AG20443 (cell line): Measurements from ENCODE around the gene HOXB6.
A peak's percentile ranks its signal among the peaks of the same experiment; 100 is the strongest.

Experiments
- DNase-seq: peaks from one replicate; pipeline ENCODE4 v3.0.0; 2012; ENCODE audit warnings: low spot score, mixed read lengths

The HOXB6 gene

GRCh38 chr17:48621410-48622392, 16.9 kb upstream of the HOXB6 start:
- no peak for DNase-seq

GRCh38 chr17:48620461-48621139, 15.8 kb upstream of the HOXB6 start:
- DNase-seq = no peak

GRCh38 chr17:48619826-48620449, 15.2 kb upstream of the HOXB6 start:
- DNase-seq = no peak

- DNase-seq = peak; percentile 96
Measured at GRCh38 chr17:48618256-48618896, 13.6 kb upstream of the HOXB6 start.

GRCh38 chr17:48617471-48618255, 12.9 kb upstream of the HOXB6 start:
- DNase-seq = no peak

GRCh38 chr17:48616717-48617470, 12.1 kb upstream of the HOXB6 start:
- DNase-seq = no peak

GRCh38 chr17:48615963-48616716, 11.4 kb upstream of the HOXB6 start:
- DNase-seq = no peak

- DNase-seq = no peak
Measured at GRCh38 chr17:48615047-48615962, 10.5 kb upstream of the HOXB6 start, which contains the start of gene HOXB8. TSS of gene HOXB8 (minus strand) at chr17:48615292. CDS start at chr17:48614704, 588 bp downstream.

- DNase-seq = no peak
Measured at GRCh38 chr17:48613862-48614694, 9.3 kb upstream of the HOXB6 start.

- DNase-seq = peak; percentile 69
Measured at GRCh38 chr17:48612854-48613691, 8.3 kb upstream of the HOXB6 start.

GRCh38 chr17:48612456-48612853, 7.7 kb upstream of the HOXB6 start:
- no peak for DNase-seq

GRCh38 chr17:48611681-48612455, 7.1 kb upstream of the HOXB6 start:
- no peak for DNase-seq

GRCh38 chr17:48611213-48611612, 6.4 kb upstream of the HOXB6 start:
- DNase-seq = no peak

GRCh38 chr17:48610282-48611211, 5.8 kb upstream of the HOXB6 start, which contains the start of gene HOXB7:
TSS of gene HOXB7 (minus strand) at chr17:48611017. CDS start at chr17:48610918, 99 bp downstream.
- peak; percentile 87 for DNase-seq
